ENCODE measurements around the gene BOC. TPM values are rescaled to one million over a fixed set of nuclear protein-coding genes. Genes with fewer than 3 reads are reported as not detected.

The BOC gene
- total and polyA plus RNA-seq, 2 of the 8 experiments (the other 6 are each of a cell fraction or from before 2014, with no cell fraction given) = 6.9 to 9.3 TPM

GRCh38 chr3:113185194-113185835 lies 26.0 kb upstream of the BOC start (continued):
- TF ChIP-seq CHD7 (IDR thresholded peaks at IDR 0.05; ENCODE audit: insufficient replicate concordance, low read length) = no peak
- no peak for TF ChIP-seq SUZ12 (IDR thresholded peaks at IDR 0.05; ENCODE audit: low read length)
- no peak for TF ChIP-seq KDM1A (IDR thresholded peaks at IDR 0.05; ENCODE audit: borderline replicate concordance, low read length)
- TF ChIP-seq E2F6 (IDR thresholded peaks at IDR 0.05) = no peak
- TF ChIP-seq SIN3A (conservative IDR thresholded peaks at IDR 0.05 in 1 of 2, IDR thresholded peaks at IDR 0.05 in 1 of 2; ENCODE audit: low read depth in 1 of 2, low read length in 2 of 2) = no peak
- no peak for TF ChIP-seq USF2 (IDR thresholded peaks at IDR 0.05; ENCODE audit: low read length)
- no peak for TF ChIP-seq CHD2 (IDR thresholded peaks at IDR 0.05; ENCODE audit: low read length)
- no peak for TF ChIP-seq RAD21 (IDR thresholded peaks at IDR 0.05 in 1 of 2, conservative IDR thresholded peaks at IDR 0.05 in 1 of 2; ENCODE audit: low read depth in 2 of 2, low read length in 2 of 2)
